Psoas muscle (tissue), 8 donors: ENCODE measurements around the gene SEPHS2. TPM values are rescaled to one million over a fixed set of nuclear protein-coding genes. Genes with fewer than 3 reads are reported as not detected.
"Not testable (repeated sequence)": the region's sequence is repeated elsewhere in the genome, so short reads cannot be mapped to it uniquely, and the experiment has no call there.

ENCODE experiments used
- ATAC-seq, 4 donors: fragments of 200-7000 bp; cut with Tn5 transposase; one replicate each; pipeline ENCODE4 v1.9.1; 2020; ENCODE audit warnings: moderate library complexity in 3 of 4, mild to moderate bottlenecking in 2 of 4
- DNase-seq, 2 donors: peaks; one replicate each; pipeline ENCODE4 v3.0.0-alpha.2; 2020
- H3K27ac ChIP-seq: fragments of 200-600 bp; one replicate; pipeline ENCODE4 v1.8.0; 2022
- H3K27me3 ChIP-seq, 3 donors: fragments of 200-600 bp in 1 of 3; one replicate each; pipeline versions ENCODE4 v1.6.1 to v1.8.0; 2013 to 2022; ENCODE audit warnings: low read length in 2 of 3, mild to moderate bottlenecking in 2 of 3, moderate library complexity in 1 of 3; ENCODE audit not compliant: insufficient read depth in 3 of 3
- H3K36me3 ChIP-seq, 2 donors: fragments of 200-600 bp in 1 of 2; one replicate each; pipeline versions ENCODE4 v1.6.1 to v1.8.0; 2013 to 2022; ENCODE audit warnings: low read depth in 1 of 2, mild to moderate bottlenecking in 1 of 2, moderate library complexity in 1 of 2; ENCODE audit not compliant: insufficient read depth in 1 of 2
- H3K4me1 ChIP-seq: fragments of 200-600 bp; one replicate; pipeline ENCODE4 v1.8.0; 2022
- H3K4me3 ChIP-seq: fragments of 200-600 bp; one replicate; pipeline ENCODE4 v1.8.0; 2022; ENCODE audit warnings: mild to moderate bottlenecking
- H3K9me3 ChIP-seq: fragments of 200-600 bp; one replicate; pipeline ENCODE4 v1.8.0; 2022
- CTCF ChIP-seq: fragments of 200-600 bp; IDR thresholded peaks from one replicate; pipeline ENCODE4 v1.8.0; 2022; ENCODE audit warnings: antibody characterized with exemption
- WGBS, 3 donors: extraction: QIAGEN DNeasy Blood & Tissue Kit; methylation state at CpG; one replicate each; pipeline versions ENCODE4 v1.1.6 to v1.1.7; 2013; 5-methylcytosine and 5-hydroxymethylcytosine counted together
- intact Hi-C, 2 donors: fragments of 100-400 bp; cut with DNase I; formaldehyde crosslinking; loops; one replicate each; pipeline versions ENCODE4 v1.11.0 to v1.14.2; 2022
- polyA plus RNA-seq, 3 donors: library from polyadenylated mRNA; stranded (reverse); fragments of 200-250 nt; gene quantifications; one replicate each; pipeline ENCODE4 v1.2.3, GENCODE V29; 2013
- total RNA-seq, 4 donors: library from RNA; stranded (reverse); fragmentation: NEBNext Ultra II Directional in 2 of 4; extraction: Animal tissue kit (Norgen Biotek cat#: 25700) in 2 of 4; gene quantifications; one replicate each; pipeline versions ENCODE4 v1.2.1 to v1.2.4, GENCODE V29; 2021 to 2023
- donor health status: healthy with polysubstance abuse.
- donor health status: DM: no; HTN: no; CAD: no; lungs with moderate emphysema.
- donor health status: Bipolar disorder and iron deficiency.
- donor health status: healthy.
- donor health status: DM: yes; HTN: yes; CAD: no.
- donor health status: DM: no; HTN: no; CAD: no.
- donor health status: DM: no; HTN: no; CAD: no.
- donor health status: DM: yes; HTN: yes; CAD: no.

The SEPHS2 gene
- total and polyA plus RNA-seq, 7 donors, result 25.4 to 96.7 (median 59.8) TPM

- Histone ChIP-seq H3K9me3 (no peaks in the 10 kb centered on the region), H3K4me3 (no peak overlapping the region), H3K27me3 (no peaks in the 10 kb centered on the region), H3K36me3 (no peaks in the 10 kb centered on the region), H3K27ac (no peak overlapping the region), H3K4me1 (peaks cover 10% of the 10 kb centered on the region)
- intact Hi-C loops, result no loop called here
- no peak for DNase-seq
- ATAC-seq, result no peak
- TF ChIP-seq CTCF, result no peak
Observed at GRCh38 chr16:30484887-30485286, 39.2 kb upstream of the SEPHS2 start.

- intact Hi-C loops, result no loop called here
- WGBS, 3 donors, result 83 to 89% (median 85%) methylated on average over 3 of the region's 3 CpGs
- no peak for ATAC-seq
Observed at GRCh38 chr16:30482366-30482765, 36.7 kb upstream of the SEPHS2 start.

GRCh38 chr16:30481381-30481780, 35.7 kb upstream of the SEPHS2 start:
- Histone ChIP-seq H3K4me1 (peaks cover 6% of the 10 kb centered on the region), H3K9me3 (no peaks in the 10 kb centered on the region), H3K36me3 (no peaks in the 10 kb centered on the region), H3K27me3 (no peaks in the 10 kb centered on the region), H3K4me3 (no peak overlapping the region), H3K27ac (no peak overlapping the region)
- intact Hi-C loops, result no loop called here
- DNase-seq (no peak), ATAC-seq (no peak)
- no peak for TF ChIP-seq CTCF
- 58 to 68% (median 62%) methylated on average over 5 of the region's 5 CpGs for WGBS, 3 donors

More at GRCh38 chr16:30482366-30482765, 36.7 kb upstream of the SEPHS2 start:
- peaks cover 10% of the 10 kb centered on the region for H3K4me1 ChIP-seq
- H3K36me3 ChIP-seq, result no peaks in the 10 kb centered on the region
- no peaks in the 10 kb centered on the region for H3K9me3 ChIP-seq
- DNase-seq, result no peak
- TF ChIP-seq CTCF, result no peak
- no peak overlapping the region for H3K27ac ChIP-seq
- H3K27me3 ChIP-seq, result no peaks in the 10 kb centered on the region
- H3K4me3 ChIP-seq, result no peak overlapping the region

GRCh38 chr16:30478766-30479478, 33.2 kb upstream of the SEPHS2 start:
- no peak overlapping the region for H3K27ac ChIP-seq
- 86 to 89% (median 87%) methylated on average over 12 of the region's 12 CpGs for WGBS, 3 donors
- H3K9me3 ChIP-seq, result no peaks in the 10 kb centered on the region
- no peak for TF ChIP-seq CTCF
- no peaks in the 10 kb centered on the region for H3K4me1 ChIP-seq
- peaks cover 0 to 8% (median 5%) of the 10 kb centered on the region in 3 donors for H3K27me3 ChIP-seq
- no peaks in the 10 kb centered on the region for H3K36me3 ChIP-seq
- DNase-seq (no peak), ATAC-seq (no peak)
- intact Hi-C loops, result no loop called here
- H3K4me3 ChIP-seq, result no peak overlapping the region

- H3K4me3 ChIP-seq, intact Hi-C loops, ATAC-seq, H3K9me3 ChIP-seq, DNase-seq, H3K4me1 ChIP-seq, H3K36me3 ChIP-seq, H3K27ac ChIP-seq: not testable (repeated sequence)
- 79 to 81% (median 79%) methylated on average over 3 of the region's 3 CpGs for WGBS, 3 donors
- H3K27me3 ChIP-seq, result peaks cover 0 to 20% (median 7%) of the 10 kb centered on the region in 3 donors
Observed at GRCh38 chr16:30477773-30478172, 32.1 kb upstream of the SEPHS2 start.
